ENCODE data around the gene L3MBTL1. TPM values are rescaled to one million over a fixed set of nuclear protein-coding genes. Genes with fewer than 3 reads are reported as not detected.
"Not testable (repeated sequence)": the region's sequence is repeated elsewhere in the genome, so short reads cannot be mapped to it uniquely, and the experiment has no call there.

Gene L3MBTL1
- polyA plus RNA-seq, 3 donors, result 2.2 to 5.1 (median 2.9) TPM

DNA sequence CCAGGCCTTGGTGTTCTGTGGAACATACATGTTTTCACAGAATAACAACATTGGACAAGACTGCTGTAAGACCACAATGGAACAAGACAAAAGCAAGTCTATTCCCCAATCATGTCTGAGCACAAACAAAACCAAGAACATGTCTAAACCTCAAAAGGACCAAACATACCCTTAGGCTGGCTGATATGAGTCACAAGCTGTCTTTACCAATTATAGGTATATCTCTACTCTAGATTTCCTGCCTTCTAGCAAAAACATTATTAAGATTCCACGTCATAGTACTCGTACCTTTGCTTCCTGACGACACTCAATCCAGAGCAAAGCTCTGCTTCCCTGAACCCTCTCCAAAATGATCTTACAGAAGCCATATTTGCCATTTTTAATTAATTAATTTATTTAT, 15.4 kb upstream of the L3MBTL1 start:
- 91 to 100% (median 92%) methylated on average over 3 of the region's 3 CpGs for WGBS, 3 donors
- no peak overlapping the region for H3K27ac ChIP-seq (ENCODE audit: low read depth, low read length)

DNA sequence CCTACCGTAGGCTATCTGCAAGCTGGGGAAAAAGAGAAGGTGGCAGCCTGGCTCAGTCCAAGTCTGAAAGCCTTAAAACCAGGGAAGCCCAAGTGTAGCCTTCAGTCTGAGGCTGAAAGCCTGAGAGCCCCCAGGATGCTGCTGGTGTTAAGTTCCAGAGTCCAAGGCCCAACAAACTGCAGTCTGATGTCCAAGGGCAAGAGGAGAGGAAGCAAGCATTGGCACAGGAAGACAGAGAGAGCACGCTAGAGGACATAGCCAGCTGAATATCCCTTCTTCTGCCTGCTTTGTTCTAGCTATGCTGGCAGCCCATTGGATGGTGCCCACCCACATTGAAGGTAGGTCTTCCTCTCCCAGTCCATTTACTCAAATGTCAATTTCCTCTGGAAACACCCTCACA, 12.1 kb upstream of the L3MBTL1 start:
- 40 to 76% (median 71%) methylated on average over 2 of the region's 2 CpGs for WGBS, 3 donors
- no peak overlapping the region for H3K27ac ChIP-seq (ENCODE audit: low read depth, low read length)

DNA sequence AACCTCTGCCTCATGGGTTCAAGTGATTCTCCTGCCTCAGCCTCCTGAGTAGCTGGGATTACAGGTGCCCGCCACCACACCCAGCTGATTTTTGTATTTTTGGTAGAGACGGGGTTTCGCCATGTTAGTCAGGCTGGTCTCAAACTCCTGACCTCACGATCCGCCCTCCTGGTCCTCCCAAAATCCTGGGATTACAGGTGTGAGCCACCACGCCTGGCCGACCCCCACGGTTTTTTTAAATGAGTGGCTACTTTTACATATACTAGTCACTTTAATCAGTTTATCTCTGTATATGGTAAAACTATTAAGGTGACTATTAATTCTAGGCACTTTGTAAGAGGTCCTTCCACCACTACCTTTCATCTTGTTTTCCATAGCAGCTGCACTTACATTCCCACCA, 5.5 kb upstream of the L3MBTL1 start:
- 90 to 95% (median 94%) methylated on average over 8 of the region's 8 CpGs for WGBS, 3 donors
- H3K27ac ChIP-seq (ENCODE audit: low read depth, low read length), result not testable (repeated sequence)

DNA sequence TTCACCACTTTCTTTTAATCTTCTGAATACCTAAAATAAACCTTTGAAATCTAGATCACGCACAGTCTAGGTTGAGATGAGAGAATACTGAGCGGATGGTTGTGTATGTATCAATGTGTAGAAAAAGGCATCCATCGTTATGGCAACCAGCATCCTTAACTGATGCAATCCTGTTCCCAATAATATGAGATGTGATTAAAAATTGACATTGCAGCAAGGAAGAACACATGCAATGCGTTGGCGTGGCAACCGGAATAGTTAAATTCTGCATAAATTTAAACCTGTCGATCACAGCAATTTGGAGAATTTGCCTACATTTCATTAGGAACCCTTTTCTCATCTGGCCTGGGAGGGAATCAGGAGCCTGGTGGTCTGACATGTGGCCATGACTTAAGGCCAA, 1.3 kb upstream of the L3MBTL1 start:
- H3K27ac ChIP-seq (ENCODE audit: low read depth, low read length), result no peak overlapping the region
- WGBS, 3 donors, result 92 to 97% (median 95%) methylated on average over 7 of the region's 7 CpGs

DNA sequence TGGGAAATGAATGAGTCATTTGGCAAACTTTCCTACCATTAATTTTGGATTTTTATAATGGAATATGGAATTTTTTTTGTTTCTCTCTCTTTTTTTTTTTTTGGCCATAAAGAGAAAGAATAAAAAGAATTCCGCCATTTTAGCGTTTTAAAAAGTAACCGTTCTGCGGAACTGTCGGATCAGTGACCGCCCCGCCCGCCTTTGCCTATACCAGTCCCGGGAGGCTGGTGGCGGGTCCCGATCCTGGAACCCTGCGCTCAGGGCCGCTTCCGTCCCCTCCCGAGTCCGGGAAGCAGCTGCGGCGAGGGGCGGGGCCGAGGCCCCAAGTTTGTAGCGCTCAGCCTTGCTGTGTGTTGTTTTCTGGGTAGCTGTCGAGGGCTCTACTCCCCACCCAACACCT, 609 bp downstream of the L3MBTL1 start:
- 6 to 15% (median 7%) methylated on average over 22 of the region's 22 CpGs for WGBS, 3 donors
- H3K27ac ChIP-seq (ENCODE audit: low read depth, low read length), result no peak overlapping the region

DNA sequence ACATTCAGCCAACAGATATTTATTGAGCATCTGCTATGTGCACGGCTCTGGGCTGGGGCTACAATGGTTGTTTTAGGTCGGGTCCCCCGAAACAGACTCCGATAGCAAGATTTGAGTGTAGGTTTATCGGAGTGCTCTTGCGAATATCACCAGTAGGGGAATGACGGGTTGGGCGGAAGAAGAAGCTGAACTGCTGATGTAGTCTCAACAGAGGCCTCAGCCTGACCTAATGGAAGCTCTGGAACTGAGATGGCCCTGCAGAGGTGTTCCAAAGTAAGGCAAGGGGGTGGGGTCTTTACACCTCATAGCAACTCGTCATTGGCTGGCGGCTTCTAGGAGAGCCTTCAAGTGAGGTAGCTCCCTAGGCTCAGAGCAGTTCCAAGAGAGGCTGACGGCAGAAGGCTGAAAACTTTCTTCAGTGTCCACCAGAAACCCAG, 1.1 kb downstream of the L3MBTL1 start:
- H3K27ac ChIP-seq (ENCODE audit: low read depth, low read length), result no peak overlapping the region
- WGBS, 3 donors, result 83 to 89% (median 85%) methylated on average over 11 of the region's 11 CpGs

DNA sequence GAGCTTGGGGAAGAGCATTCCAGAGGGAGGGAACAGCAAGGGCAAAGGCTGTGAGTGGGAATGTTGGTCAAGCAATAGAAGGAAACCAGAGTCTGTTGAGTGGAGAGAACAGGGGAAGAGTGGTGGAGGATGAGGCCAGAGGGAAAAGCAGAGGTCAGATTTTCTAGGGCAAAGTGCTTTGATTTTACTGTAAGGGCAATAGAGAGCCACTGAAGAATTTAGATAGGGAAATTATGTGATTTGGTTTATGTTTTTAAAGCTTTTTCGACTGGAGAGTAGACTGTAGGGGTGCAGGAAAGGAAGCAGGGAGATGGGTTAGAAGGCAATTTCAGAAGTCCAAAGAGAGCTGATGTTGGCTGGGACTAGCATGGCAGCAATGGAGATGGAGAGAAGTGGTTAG, 4.4 kb downstream of the L3MBTL1 start:
- 71 to 85% (median 83%) methylated on average over 1 of the region's 1 CpG for WGBS, 3 donors
- no peak overlapping the region for H3K27ac ChIP-seq (ENCODE audit: low read depth, low read length)

DNA sequence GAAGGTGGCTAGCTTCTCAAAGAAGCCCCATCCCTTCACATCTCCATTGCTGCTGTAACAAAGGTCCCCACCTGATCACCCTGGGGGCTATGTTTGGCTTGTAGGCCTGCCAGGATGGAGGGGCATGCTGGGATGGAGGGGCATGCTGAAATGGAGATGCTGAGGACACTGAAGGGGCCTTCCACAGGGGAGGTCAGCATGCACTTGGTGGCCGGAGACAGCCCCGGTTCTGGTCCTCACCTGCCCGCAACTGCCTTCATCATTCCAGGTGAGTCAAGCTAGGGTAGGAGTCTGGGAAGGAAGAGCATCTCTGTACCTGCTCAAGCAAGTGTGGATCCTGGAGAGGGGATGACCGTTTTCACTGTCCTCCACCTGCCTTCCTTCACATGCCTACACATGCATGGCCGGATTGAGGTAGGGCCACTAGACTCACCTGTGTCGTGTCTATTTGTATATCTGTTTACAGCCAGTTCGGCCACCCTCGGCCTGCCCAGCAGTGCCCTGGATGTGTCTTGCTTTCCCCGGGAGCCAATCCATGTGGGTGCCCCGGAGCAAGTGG, 6.0 kb downstream of the L3MBTL1 start:
- H3K27ac ChIP-seq (ENCODE audit: low read depth, low read length), result no peak overlapping the region
- 56 to 66% (median 62%) methylated on average over 10 of the region's 10 CpGs for WGBS, 3 donors

DNA sequence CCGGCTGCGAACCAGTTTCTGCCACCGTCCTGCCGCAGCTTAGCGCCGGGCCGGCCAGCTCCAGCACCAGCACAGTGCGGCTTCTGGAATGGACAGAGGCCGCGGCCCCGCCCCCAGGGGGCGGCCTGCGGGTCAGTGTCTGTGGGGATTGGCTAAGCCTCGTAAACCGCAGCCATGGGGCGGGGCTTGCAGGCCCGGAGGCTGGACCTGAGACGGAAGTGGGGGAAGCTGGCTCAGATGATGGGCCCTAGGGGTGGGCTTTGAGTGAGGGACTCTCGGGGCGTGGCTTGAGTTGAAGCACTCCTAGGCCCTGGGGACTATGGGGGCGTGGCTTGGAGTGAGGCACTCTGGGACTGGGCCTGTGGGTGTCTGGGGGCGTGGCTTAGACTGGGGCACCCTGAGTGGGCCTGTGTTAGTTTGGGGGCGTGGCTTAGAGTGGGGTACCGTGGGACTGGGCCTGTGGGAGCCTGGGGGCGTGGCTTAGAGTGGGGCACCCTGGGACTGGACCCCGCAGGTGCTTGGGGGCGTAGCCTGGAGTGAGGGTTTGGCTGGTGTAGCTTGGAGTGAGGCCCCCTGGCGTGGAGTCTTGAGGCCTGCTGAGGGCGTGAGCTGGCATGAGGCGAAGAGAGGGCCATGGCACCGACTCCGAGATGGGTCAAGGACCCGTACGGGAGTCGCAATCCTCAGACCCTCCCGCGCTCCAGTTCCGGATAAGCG, 6.6 kb downstream of the L3MBTL1 start:
- WGBS, 3 donors, result 37 to 53% (median 49%) methylated on average over 39 of the region's 39 CpGs
- H3K27ac ChIP-seq (ENCODE audit: low read depth, low read length), result no peak overlapping the region

DNA sequence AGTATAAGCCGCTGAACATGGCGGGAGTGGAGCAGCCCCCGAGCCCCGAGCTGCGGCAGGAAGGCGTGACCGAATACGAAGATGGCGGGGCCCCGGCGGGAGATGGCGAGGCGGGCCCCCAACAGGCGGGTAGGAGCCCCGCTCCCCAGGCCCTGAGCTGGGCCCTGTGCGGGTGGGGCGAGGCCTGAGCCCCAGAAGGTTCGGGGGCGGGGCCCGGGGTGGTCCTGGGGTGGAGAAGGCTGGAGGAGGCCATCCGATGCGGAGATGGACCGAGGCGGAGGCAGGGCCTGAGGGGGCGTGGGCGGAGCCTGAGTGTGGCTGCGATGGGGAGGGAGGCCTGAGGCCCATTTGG, 7.1 kb downstream of the L3MBTL1 start:
- H3K27ac ChIP-seq (ENCODE audit: low read depth, low read length), result no peak overlapping the region
- WGBS, 3 donors, result 30 to 49% (median 40%) methylated on average over 25 to 27 of the region's 27 CpGs

DNA sequence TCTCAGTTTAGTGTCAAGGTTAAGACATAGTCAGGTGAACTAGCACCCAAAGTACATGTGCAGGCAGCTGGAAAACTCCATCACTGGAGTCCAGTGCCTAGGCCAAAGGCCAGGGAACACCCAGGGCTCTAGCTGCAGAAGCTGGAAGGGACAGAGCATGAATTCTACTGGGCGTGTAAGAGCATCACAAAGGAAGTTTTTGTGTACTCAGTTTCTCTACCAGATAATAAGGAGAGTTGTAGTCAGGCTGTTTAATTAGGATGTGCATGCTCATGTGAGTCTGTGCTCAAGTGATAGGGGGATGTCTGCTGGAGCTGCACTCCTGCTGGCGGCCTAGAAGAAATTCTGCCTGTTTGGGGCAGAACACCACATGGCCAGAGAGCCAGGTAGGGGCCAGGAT, 8.1 kb downstream of the L3MBTL1 start:
- H3K27ac ChIP-seq (ENCODE audit: low read depth, low read length), result no peak overlapping the region
- WGBS, 3 donors, result 69 to 88% (median 82%) methylated on average over 2 of the region's 2 CpGs

DNA sequence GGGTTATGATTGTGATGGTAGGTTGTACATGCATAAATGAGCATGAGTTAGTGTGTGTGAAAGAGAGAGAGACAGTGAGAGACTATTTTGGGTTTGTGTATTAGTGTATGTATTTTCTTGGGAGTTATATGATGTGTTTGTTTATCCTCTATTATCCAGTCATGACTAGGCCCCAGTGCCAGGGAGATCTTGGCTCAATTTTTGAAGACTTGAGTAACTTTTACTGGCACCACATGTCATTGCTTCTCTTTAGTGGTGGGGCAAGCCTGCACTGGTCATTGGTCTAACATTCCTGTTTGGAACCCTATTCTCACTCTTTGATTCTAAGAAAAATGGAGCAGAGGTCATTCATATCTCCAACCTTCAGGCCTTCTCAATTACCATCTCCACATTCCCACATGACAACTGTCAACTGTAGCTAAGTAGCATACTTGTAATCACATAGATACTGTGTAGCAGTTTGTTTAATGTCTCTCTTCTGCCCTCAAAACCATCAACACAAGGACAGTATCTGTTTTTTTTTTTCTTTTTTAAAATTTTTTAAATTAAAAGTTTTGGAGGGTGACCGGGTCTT, 8.8 kb downstream of the L3MBTL1 start:
- H3K27ac ChIP-seq (ENCODE audit: low read depth, low read length), result no peak overlapping the region
- WGBS, 3 donors, result 89 to 97% (median 96%) methylated on average over 1 of the region's 1 CpG

DNA sequence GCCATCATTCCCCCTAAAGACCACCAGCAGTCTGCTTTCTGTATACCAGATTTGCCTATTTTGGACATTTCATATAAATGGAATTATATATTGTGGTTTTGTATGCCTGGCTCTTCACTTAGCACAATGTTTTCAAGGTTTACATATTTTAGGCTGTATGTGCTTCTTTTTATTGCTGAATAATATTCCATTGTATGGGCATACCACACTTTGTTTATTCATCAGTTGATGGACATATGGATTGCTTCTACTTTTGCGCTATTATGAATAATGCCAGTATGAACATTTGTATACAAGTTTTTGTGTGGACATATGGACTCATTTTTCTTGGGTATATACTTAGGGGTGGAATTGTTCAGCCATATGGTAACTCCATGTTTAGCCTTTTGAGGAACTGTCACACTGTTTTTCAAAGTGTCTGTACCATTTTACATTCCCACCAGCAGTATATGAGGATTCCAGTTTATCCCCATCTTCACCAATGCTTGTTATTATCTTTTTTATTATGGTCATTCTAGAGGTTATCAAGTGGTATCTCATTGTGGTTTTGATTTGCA, 12.7 kb downstream of the L3MBTL1 start:
- H3K27ac ChIP-seq (ENCODE audit: low read depth, low read length), result no peak overlapping the region
- 96 to 98% (median 97%) methylated on average over 1 of the region's 1 CpG for WGBS, 3 donors

DNA sequence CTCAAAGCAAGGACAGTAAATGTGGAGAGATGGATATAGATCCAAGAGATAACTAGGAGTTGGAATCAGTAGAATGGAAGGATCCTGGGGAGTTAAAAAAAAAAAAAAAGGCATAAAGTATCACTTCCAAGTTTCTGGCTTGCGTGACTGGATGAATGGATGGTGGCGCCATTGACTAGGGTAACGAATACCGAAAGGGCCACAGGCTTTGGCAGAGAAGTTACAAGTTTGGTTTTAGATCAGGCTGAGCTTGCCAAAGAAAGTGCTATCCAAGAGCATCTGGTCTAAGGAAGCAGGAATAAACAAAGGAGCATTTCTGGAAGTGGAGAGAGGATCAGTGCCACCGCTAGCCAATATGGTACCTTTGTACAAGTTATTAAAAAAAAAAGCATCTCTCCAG, 17.5 kb downstream of the L3MBTL1 start:
- H3K27ac ChIP-seq (ENCODE audit: low read depth, low read length), result no peak overlapping the region
- 76 to 90% (median 80%) methylated on average over 5 of the region's 5 CpGs for WGBS, 3 donors

DNA sequence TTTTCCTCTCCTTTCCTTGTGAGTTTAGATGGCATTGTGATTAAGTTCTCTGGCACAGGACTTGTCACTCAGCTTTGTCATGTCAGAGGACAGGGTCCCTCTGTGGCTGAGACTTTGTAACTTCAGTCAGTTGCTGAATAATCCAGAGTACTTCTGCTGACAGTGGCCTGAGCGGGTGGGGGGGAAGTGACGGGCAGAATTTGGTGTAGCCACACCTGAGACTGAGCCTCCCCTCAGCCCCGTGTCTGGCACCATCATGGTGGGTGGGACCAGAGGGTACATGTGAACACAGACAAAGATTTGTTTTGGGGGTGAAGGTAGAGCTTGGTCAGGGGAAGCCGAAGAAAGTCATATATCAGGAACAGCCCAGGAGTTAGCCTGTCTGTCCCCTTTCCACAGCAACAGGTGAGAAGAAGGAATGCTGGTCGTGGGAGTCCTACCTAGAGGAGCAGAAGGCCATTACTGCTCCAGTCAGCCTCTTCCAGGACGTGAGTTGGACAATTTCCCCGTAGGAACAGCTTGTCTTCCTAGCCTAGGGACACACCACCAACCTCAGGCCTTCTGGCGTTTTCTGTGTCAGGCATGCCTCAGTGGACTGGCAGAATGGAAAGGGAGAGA, 20.9 kb downstream of the L3MBTL1 start:
- WGBS, 3 donors, result 83 to 86% (median 84%) methylated on average over 8 of the region's 8 CpGs
- H3K27ac ChIP-seq (ENCODE audit: low read depth, low read length), result no peak overlapping the region

DNA sequence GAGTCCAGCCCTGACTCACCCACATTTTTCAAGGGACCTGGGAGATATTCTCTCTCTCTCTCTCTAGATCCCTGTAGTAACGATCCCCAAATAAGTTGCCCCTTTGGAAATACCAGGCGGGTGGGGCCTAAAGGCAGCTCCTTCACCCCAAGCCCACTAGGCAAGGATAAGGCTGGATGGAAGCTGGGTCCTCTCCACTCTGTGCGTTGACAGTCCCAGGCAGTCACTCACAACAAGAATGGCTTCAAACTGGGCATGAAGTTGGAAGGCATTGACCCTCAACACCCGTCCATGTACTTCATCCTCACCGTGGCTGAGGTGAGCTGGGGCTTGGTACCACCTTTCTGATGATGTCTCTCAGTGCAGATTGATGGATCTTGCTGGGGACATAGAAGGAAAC, 21.6 kb downstream of the L3MBTL1 start:
- WGBS, 3 donors, result 87 to 92% (median 91%) methylated on average over 5 of the region's 5 CpGs

DNA sequence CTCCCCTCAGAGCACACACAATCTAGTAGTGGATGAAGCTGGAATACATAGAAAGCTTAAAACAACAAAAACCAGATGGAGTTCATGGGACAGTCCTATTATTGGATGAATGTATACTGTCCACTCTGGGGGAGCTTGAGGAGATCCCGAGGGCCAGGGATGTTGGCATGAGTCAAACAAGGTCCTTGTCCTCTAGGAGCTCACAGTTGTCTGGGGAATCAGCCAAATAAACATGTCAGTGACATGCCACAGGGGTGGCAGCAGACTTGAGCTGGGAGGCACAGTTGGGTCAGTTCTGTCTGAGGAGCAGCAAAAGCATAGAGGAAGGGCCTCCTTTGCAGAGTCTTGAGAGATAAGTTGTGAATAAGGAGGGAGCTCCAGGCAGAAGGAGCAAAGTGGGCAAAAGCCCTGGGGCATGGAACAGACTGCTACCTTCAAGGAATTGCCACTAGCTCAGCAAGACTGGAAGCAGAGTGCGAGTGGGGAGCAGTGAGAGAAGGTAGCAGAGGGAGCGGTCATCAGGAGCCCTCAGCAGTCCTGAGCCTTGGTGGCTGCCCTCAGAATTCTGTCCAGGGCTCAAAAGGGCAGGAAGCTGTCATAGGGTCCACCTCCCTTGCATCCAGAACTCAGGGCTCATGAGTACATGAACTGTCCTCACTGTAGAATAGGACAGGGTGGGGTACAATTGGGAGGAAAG, 22.1 kb downstream of the L3MBTL1 start:
- WGBS, 3 donors, result 90 to 94% (median 93%) methylated on average over 3 of the region's 3 CpGs
- H3K27ac ChIP-seq (ENCODE audit: low read depth, low read length), result no peak overlapping the region

More for the DNA sequence above, 21.6 kb downstream of the L3MBTL1 start:
- H3K27ac ChIP-seq (ENCODE audit: low read depth, low read length), result no peak overlapping the region

DNA sequence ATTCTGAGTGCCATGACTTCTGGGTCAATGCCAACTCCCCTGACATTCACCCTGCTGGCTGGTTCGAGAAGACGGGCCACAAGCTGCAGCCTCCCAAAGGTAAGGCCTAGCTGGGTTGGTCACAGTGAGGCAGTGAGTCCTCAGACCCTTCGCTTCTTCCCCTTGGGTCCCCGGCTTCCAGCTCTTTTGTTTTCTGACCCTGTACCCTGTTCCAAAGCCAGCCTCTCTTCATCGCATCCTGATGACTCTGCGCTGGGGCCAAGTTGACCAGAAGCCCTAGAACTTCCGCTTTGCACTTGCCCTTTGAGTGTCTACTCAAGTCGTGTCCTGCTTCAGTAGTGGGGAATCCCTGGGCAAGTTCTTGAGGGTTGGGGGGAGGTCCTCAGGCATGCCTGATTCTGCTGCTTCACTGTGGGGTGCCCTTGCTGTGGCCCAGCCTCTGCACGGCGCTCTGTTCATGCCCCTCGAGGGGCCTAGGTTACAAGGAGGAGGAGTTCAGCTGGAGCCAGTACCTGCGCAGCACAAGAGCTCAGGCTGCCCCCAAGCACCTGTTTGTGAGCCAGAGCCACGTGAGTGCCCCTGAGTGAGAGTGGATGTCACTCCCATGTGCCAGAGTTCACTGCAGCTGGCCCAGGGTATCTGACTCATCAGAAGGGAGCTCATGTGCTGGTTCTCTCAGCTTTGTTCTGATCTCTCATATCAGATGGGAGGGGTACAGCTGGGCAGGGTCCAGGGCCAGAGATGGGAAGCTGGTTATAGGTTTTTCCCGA, 23.0 kb downstream of the L3MBTL1 start:
- 80 to 87% (median 85%) methylated on average over 14 of the region's 14 CpGs for WGBS, 3 donors
- no peak overlapping the region for H3K27ac ChIP-seq (ENCODE audit: low read depth, low read length)

All from adipose tissue (tissue), 3 donors.